NCI-H1105 (cell line): ENCODE results near the gene GRIP1.

ENCODE experiments used
- DNase-seq: peaks from one replicate; lab custom pipeline; 2025; lab: John Stamatoyannopoulos, UW

GRIP1 gene, protein sequence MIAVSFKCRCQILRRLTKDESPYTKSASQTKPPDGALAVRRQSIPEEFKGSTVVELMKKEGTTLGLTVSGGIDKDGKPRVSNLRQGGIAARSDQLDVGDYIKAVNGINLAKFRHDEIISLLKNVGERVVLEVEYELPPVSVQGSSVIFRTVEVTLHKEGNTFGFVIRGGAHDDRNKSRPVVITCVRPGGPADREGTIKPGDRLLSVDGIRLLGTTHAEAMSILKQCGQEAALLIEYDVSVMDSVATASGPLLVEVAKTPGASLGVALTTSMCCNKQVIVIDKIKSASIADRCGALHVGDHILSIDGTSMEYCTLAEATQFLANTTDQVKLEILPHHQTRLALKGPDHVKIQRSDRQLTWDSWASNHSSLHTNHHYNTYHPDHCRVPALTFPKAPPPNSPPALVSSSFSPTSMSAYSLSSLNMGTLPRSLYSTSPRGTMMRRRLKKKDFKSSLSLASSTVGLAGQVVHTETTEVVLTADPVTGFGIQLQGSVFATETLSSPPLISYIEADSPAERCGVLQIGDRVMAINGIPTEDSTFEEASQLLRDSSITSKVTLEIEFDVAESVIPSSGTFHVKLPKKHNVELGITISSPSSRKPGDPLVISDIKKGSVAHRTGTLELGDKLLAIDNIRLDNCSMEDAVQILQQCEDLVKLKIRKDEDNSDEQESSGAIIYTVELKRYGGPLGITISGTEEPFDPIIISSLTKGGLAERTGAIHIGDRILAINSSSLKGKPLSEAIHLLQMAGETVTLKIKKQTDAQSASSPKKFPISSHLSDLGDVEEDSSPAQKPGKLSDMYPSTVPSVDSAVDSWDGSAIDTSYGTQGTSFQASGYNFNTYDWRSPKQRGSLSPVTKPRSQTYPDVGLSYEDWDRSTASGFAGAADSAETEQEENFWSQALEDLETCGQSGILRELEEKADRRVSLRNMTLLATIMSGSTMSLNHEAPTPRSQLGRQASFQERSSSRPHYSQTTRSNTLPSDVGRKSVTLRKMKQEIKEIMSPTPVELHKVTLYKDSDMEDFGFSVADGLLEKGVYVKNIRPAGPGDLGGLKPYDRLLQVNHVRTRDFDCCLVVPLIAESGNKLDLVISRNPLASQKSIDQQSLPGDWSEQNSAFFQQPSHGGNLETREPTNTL

DNA sequence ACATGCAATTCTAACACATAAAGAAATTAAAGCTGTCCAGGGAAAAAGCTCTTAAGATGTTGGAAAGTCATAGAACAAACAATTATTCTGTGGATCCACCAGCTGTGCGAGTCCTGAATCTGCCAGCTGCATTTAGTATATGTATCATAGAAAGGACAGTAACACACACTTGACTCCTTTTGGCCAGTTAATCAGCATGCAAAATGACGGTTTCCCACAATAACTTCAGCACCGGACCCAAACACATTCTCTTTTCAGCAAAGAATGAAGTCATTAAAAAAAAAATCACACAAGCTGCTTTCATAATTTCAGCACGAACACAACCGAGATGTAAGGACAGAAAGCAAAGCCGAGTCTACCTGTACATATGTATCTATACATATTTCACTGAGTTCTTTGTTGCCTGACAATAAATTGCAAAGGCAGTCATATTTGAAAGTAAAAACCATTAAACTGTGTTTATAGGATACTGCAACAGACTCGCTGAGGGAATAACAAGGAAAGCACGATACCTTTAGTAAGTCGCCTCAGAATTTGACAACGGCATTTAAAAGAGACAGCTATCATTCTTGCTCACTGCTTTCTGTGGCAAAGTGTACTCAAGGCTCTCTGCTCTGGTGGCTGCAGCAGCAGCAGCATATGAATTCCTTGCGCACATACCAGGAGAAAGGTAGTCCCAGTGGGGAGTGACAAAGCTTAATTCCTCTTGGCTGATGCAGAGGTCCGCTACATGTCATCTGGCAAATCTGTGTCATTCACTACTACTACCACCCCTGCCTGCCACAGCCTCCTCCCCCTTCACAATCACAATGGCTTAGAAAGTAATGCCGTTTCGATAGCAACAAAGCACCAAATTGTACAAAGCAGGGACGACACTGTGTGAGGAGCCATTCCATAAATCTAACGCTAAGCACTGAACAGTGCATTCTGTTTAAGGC is at the start of gene GRIP1:
Gene GRIP1, minus strand, starts transcription at position 739 of the 938 bp plus-strand sequence. Its CDS starts 172 bp downstream, at position 567.
- no peak for DNase-seq

DNA sequence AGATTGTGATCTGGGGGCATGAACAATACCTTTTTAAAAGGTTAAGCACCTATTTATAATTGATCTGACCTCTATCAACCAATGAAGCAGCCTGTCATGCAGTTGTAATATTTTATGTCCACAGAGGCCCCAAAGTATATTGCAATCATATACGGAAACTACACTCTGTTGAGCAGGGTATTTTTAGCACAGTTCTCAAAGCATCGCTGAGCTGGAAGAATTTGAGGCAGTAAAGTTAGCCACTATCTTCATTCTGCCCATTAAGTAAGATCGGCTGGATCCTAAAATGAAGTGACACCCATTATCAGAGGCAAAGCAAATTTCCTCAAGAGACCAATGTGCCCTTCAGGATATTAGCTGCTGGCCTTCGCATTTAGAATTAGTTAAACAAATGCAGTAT is 47.7 kb upstream of the GRIP1 start:
- DNase-seq: no peak

DNA sequence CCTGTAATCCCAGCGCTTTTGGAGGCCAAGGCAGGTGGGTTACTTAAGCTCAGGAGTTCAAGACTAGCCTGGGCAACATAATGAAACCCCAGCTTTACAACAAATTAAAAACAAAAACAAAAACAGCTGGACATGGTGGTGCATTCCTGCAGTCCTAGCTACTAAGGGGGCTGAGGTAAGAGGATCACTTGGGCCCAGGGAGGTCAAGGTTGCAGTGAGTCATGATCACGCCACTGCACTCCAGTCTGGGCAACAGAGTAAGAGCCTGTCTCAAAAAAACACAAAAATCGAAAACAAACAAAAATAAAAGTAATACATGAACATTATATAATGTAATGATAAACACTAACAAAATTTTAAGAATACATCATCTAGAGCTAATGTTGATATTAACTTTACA is 46.2 kb upstream of the GRIP1 start:
- DNase-seq: no peak

DNA sequence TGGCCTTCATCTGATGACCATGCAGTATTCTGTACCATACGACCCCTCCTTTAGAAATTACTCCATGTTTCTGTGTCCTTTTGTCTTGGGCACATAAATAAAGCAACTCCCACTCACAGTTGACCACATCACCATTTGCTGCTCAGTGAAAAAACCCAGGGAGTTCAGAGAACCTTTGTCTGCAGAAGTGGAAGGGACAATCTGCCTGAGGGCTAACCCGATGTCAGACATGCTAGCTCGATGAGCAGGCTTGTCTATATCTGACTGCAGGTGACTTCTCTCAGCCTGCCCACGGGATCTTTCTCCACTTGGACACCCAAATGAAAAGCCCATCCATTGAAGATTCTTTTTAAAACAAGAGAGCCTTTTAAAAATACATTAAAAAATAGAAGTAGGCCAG is 45.7 kb upstream of the GRIP1 start:
- no peak for DNase-seq

DNA sequence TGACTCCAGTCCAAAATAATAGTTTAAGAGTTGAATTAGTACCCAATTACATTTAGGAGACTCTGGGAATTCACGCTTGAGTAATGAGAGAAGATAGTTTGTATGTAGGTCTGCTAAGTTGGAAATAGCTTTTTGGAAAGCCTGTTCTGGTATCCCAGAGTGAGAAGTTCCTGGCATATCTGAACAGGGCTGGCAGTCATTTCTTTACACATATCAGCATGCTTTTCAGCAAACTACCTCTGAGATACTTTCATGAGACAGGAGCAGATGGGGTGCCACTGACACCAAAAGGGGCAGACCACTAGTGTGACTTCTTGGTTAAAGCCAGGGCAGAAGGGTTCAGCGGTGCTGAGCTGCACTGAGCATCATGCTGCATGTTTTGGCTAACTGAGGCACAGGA is 45.1 kb upstream of the GRIP1 start:
- DNase-seq: no peak

DNA sequence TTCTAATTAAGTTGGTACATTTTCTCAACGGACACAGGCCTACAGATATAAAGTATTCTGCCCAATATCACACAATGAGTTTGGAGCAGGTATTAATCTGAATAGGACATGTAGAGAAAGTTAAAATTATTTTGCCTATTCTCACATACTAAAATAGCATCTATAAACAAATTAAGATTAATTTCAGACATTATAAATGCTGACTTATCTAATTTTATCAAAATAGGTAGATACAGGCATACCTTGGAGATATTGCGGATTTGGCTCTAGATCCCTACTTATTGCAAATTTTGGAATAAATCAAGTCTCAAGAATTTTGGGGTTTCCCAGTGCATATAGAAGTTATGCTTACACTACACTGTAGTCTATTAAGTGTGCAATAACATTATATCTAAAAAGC is 41.0 kb upstream of the GRIP1 start:
- DNase-seq: no peak

DNA sequence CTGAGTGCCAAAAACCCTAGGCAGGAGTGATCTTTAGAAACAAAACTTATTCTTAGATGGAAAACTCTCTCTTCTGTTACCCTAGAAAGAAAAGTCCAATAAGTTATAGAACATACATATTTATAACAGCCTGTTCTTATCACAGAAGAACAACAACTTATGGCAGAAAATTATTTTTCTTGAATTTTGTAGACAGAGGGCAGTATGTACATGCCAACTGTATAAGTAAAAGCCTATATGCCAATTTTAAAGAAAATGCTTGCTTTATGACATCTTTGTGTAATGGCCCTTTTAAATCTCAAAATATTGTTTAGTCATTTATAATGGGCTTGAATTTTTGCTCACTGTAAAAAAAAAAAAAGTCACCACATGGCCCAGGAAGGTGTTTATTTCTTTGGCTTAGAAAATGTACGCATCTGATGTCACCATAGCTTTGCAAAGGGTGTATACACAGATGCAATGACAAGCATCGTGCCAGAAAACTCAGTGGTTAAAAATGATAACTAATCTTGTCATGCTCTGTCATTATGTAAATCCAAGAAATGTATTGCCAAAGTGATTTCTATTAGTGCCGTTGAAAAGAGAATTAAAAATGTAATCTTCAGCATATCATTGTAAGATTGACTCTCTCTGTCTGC is 38.3 kb upstream of the GRIP1 start:
- DNase-seq: no peak

DNA sequence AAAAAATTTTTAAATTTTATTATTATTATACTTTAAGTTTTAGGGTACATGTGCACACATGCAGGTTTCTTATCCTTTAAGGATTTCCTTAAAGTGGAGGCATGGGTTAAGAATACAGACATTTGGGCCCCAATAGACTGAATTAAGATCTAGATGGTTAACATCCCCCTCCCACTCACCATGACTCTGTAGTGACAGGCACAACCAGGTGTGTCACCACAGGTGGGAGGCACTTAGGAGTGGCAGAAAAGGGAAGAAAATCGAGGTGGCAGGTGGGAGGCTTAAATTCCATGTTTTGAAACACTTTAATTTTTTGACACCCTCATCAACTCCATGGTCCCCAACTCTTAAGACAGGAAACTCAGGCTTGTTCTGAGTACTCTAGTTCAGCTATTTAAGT is 37.6 kb upstream of the GRIP1 start:
- no peak for DNase-seq

DNA sequence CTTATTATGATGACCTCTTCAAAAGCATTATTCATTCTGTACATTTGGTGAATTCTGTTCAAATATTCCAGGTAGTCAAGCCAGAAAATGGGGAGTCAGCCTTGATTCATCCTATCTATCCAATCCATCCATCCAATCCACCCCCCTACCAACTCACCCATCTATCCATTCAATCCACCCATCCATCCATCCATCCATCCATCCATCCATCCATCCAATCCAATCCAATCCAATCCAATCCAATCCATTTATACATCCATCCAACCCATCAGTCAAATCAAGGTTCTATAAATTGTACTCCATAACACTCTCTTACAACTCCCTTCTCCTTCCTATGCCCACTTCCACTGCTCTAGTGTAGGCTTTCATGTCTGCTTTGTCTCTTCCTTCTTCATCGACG is 35.8 kb upstream of the GRIP1 start:
- DNase-seq: no peak

DNA sequence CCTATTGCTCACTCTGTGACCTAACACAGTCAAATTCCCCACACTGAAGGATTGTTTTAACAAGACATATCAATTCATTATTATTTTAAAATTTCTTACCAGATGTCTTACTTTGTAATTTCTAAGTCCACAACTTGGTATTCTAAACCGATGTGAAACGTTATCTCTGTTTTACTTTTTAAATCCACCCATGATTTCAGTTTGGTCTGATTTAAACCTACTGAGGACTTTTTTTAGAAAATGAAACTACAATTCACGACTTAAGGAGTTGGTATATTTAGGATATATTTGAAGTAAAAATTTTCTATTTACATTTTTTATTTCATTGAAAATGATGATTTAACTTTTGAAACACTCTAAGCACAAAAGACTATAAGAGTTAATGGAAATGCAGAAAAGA is 35.1 kb upstream of the GRIP1 start:
- DNase-seq: no peak

DNA sequence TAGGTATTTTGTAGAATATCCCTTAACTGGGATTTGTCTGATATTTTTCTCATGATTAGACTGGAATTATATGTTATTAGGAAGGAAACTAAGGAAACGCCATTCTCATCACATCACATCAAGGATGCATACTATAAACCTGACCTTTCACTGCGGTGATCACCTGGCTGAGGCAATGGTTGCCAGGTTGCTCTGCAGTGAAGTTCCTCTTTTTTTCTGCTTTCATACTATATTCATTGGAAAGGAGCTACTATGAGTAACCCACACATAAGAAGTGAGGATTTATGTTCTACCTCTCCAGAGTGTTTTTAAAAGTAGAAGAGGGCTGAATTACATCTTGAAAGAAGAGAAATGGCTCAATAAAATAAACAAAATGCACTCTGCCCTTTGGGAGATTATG is 31.0 kb upstream of the GRIP1 start:
- DNase-seq: no peak

DNA sequence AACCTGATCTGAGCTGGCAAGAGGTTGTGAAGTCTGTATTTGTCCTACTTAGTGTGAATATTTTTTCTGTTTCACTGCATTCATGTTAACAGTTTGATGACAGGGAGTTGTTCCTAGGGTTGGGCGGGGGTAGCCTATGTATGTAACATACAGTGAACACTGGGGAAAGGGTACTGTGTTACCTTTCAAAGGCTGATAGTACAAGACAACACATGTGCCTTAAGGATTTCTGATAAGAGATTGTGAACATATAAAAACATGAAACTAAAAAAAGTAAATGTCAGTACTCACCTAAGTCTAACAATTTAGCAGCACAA is 30.5 kb upstream of the GRIP1 start:
- DNase-seq: no peak

DNA sequence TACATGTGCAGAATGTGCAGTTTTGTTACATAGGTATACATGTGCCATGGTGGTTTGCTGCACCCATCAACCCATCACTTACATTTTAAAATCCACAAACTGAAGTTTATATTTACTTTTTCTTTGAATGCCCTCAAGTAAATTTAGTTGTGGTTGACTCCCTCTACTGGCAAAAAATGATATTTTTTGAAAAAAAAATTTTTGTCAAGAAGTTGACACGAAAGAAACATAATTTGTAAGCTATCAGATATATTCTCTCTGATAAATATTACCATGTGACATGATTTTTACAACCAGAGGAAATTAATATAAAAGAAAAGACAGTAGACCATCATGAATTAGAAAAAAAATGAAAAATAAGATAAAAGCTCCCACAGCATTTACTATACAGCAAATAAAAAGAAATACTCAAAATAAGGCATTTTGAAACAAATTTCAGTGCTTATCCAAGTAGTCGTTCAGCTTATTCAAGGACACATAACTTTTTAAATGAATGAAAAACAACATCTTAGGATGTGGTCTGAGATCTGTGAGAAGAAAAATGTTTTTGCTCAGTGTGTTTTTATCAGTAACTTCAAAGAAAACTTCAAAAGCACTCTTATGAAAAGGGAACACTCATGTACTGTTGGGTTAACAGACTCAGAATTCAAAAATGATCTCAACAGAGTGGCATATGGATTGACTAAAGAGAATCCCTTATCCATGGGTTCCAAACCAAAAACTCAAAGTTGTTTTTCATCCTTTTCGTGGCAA is 30.0 kb upstream of the GRIP1 start:
- DNase-seq: peak; percentile 13

DNA sequence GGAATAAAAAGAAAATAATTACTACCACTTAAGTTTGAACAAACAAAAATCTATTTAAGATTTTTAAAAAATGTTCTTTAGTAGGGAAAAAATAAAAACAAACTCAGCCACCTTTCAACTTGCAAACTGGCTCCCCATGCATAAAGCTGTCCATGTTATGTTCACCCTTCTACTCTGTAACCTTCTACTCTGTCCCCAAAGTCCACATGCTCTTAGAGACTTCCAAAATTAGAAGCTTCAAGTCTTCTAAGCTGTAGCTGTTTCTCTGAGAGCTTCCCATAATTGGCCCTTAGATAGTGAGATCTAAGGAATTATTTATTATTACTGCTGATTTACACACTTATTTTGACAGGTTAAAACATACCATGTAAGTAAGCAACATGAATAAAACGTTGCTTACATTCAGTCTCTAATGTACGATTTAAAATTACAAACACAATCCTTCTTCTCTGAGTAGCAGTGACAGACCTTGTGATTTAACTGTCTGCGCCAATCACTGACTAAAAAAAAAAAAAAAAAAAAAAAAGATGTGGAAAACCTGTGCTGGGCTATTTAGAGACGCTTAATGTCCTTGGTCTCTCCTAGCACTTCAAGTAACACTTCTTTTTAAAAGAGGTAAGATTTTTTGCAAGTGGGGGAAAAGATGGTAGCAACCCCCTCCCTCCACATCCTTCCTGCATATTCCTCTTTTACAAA is 28.3 kb upstream of the GRIP1 start:
- DNase-seq: no peak

DNA sequence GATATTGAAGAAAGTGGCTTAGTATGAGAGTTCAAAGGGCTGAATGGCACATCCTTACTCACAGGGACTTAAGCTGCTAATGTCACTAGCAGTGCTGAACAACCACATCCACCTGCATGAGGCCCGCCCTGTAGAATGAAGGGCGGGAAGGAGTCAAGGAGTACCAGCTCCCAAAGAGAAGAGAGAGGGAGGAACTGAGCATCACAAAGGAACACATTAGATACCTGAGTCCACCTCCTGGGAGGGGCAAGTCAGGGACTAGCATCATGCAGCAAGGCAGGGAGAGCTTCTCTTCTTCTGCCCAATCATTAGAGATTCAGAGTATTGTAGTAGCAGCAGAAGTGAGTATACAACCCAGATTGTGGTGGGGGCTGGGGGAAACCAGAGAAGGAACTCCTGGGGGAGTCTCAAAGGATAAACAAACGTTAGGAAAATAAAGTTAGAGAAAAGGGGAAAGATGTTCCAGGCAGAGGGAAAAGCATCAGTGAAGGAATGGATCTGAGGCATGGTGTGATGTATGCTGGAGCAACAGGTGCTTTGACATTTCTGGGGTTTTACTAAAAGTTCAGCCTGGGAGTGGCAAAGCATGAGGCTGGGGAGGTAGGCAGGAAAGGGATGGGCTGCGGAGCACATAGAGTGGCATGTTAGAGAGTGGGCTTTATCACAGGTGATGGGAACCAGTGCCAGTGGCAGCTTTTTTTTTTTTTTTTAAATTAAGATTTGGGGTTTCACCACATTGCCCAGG is 21.0 kb upstream of the GRIP1 start:
- DNase-seq: no peak

DNA sequence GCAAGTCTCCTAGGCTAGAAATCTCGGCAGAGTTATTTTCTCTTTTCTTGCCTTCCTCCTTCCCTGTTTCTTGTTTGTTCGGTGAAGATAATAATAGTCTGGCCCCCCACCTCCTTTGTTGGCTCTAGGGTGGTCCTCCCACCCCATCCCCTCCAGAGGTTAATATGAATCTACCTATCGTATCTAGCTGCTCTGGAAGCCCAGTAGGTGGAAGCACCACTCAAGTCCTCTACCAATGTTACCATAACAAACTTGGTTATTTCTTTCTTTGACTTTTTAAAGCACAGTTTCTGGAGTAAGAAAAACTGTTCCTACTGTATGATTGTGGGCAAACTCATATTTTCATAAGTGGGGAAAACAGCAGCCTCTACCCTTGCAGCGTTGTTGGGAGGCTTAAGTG is 19.7 kb upstream of the GRIP1 start:
- no peak for DNase-seq

DNA sequence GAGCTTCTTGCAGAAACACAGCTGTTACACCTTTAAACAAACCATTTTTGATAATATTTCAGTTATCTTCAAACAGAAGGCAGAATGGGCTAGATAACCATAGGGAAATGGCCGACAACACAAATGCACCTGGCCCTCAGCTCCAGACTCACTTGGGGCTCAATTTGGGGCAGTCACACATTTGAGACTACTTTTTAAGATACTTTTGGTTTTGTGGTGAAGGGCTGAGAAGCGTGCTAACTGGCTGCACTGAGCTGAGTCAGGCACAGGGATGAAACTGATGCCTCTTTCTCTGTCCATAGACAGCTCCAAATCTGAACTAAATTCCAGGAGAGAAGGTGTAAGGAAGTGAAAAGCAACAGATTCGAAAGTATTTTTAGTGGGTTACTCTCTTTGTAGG is 18.5 kb upstream of the GRIP1 start:
- DNase-seq: no peak

DNA sequence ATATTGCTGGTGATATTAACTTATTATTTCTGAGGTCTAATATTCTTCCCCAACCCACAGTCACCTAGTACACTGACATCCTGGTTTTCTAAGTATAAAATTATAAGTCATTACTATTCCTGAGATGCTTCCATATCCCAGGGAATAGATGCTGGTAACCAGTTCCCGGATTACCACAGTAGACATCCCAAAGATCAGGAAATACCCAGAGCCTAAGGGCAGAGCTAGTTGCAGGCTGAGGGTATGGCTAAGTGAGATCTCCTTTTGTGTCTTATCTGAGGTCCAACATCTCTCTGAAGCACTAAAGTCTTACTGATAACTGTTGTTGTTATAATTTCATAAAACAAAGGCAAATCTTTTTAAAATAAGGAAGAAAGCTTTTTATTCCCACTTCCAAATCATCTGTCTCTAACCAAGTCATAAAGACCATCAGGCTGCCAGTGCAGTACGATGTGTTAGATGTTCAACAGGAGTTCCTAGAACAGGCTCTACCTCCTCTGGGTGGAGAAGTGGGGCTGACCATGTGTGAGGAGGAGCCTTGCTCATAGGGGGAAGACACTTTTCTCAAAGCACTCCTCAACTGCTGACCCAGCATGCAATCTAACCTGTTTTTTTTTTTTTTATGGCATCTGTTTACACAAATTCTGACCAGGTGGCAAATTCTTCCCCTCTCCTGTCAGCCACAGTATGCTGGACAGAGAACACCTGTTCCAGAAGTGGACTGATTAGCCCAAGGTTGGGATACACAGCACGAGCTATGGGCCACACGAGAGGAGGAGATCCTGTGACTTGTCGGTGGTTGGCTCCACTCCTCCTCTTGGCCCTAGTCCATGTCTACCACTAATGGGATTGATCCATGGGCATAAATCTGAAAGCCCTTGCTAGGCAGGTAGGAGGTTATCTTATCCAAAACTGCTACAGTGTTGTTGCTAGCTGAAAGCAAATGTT is 16.1 kb upstream of the GRIP1 start:
- peak; percentile 70 for DNase-seq
